Gastrocnemius medialis (tissue), 4 donors: ENCODE results near the gene USP5.

ENCODE experiments used
- POLR2A ChIP-seq, 2 donors: fragments of 450-650 bp; IDR thresholded peaks; one replicate each; pipeline ENCODE4 v1.6.1; 2017; ENCODE audit warnings: antibody characterized with exemption in 2 of 2, mild to moderate bottlenecking in 2 of 2, moderate library complexity in 2 of 2
- TF ChIP-seq, protein P1 (sequence below), 5 experiments: fragments of 450-650 bp in 3 of 5; fragments of 200-600 bp in 2 of 5; sonication (generic) in 2 of 5; IDR thresholded peaks in 4 of 5; conservative IDR thresholded peaks in 1 of 5; 1 replicate in 4 of 5; 2 replicates in 1 of 5; pipeline ENCODE4 v1.5.1; 2016 to 2019; ENCODE audit warnings: antibody characterized with exemption in 5 of 5, mild to moderate bottlenecking in 3 of 5, moderate library complexity in 3 of 5

- TF ChIP-seq, protein P1, sequence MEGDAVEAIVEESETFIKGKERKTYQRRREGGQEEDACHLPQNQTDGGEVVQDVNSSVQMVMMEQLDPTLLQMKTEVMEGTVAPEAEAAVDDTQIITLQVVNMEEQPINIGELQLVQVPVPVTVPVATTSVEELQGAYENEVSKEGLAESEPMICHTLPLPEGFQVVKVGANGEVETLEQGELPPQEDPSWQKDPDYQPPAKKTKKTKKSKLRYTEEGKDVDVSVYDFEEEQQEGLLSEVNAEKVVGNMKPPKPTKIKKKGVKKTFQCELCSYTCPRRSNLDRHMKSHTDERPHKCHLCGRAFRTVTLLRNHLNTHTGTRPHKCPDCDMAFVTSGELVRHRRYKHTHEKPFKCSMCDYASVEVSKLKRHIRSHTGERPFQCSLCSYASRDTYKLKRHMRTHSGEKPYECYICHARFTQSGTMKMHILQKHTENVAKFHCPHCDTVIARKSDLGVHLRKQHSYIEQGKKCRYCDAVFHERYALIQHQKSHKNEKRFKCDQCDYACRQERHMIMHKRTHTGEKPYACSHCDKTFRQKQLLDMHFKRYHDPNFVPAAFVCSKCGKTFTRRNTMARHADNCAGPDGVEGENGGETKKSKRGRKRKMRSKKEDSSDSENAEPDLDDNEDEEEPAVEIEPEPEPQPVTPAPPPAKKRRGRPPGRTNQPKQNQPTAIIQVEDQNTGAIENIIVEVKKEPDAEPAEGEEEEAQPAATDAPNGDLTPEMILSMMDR (IDR thresholded peaks at IDR 0.05 in 4 of 5, conservative IDR thresholded peaks at IDR 0.05 in 1 of 5), result no peak
- no peak for TF ChIP-seq POLR2A (IDR thresholded peaks at IDR 0.05)
These were observed 31.8 kb upstream of the USP5 start for GRCh38 chr12:6820166-6820565.
